GM06990 (cell line): ENCODE data around the gene ASGR1.
"Not testable (repeated sequence)": the region's sequence is repeated elsewhere in the genome, so short reads cannot be mapped to it uniquely, and the experiment has no call there.

ENCODE experiments used
- DNase-seq: peaks from one replicate; pipeline ENCODE4 v3.0.0-alpha.2; 2011; ENCODE audit not compliant: insufficient read length; ENCODE audit errors: extremely low read depth
- H3K27me3 ChIP-seq: replicated peaks from 2 replicates; pipeline ENCODE4 v1.6.0; 2011; ENCODE audit warnings: low read length; ENCODE audit not compliant: control insufficient read depth, insufficient read depth
- H3K36me3 ChIP-seq: 2 replicates; pipeline ENCODE4 v1.5.1; 2011; ENCODE audit warnings: low read length; ENCODE audit not compliant: control insufficient read depth, insufficient read depth
- H3K4me3 ChIP-seq: replicated peaks from 2 replicates; pipeline ENCODE4 v1.5.1; 2011; ENCODE audit warnings: low read depth, mild to moderate bottlenecking, control low read depth, low read length
- TF ChIP-seq, protein P1 (sequence below): IDR thresholded peaks from 2 replicates; pipeline ENCODE4 v1.5.1; 2011; ENCODE audit warnings: low read length, control low read depth, mild to moderate bottlenecking, inconsistent platforms; ENCODE audit not compliant: insufficient read depth, poor library complexity, severe bottlenecking

The ASGR1 gene

GRCh38 chr17:7184647-7185046 is 5.5 kb upstream of the ASGR1 start:
- Histone ChIP-seq H3K36me3 (no peaks in the 10 kb centered on the region), H3K27me3 (no peaks in the 10 kb centered on the region), H3K4me3 (no peak overlapping the region)
- no peak for DNase-seq
- TF ChIP-seq, protein P1, sequence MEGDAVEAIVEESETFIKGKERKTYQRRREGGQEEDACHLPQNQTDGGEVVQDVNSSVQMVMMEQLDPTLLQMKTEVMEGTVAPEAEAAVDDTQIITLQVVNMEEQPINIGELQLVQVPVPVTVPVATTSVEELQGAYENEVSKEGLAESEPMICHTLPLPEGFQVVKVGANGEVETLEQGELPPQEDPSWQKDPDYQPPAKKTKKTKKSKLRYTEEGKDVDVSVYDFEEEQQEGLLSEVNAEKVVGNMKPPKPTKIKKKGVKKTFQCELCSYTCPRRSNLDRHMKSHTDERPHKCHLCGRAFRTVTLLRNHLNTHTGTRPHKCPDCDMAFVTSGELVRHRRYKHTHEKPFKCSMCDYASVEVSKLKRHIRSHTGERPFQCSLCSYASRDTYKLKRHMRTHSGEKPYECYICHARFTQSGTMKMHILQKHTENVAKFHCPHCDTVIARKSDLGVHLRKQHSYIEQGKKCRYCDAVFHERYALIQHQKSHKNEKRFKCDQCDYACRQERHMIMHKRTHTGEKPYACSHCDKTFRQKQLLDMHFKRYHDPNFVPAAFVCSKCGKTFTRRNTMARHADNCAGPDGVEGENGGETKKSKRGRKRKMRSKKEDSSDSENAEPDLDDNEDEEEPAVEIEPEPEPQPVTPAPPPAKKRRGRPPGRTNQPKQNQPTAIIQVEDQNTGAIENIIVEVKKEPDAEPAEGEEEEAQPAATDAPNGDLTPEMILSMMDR: no peak

DNA sequence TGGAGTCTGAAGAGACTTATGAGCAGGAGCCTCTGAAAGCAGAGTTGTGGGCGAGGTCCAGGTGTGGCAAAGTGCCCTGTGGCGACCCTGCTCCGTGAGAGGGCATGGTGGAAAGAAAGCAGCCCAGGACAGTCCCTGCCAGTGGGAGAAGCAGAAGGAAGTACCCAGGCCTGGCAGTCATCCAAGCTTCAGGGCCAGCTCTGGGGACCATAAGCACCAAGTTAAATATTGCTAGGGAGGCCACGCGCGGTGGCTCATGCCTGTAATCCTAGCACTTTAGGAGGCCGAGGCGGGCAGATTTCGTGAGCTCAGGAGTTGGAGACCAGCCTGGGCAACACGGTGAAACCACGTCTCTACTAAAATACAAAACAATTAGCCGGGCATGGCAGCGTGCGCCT is 4.9 kb upstream of the ASGR1 start:
- TF ChIP-seq, protein P1: no peak
- Histone ChIP-seq H3K36me3 (no peaks in the 10 kb centered on the region), H3K27me3 (no peaks in the 10 kb centered on the region), H3K4me3 (no peak overlapping the region)
- no peak for DNase-seq

GRCh38 chr17:7183433-7184090 is 4.4 kb upstream of the ASGR1 start:
- Histone ChIP-seq H3K27me3 (no peaks in the 10 kb centered on the region), H3K4me3 (no peak overlapping the region), H3K36me3 (no peaks in the 10 kb centered on the region)
- no peak for DNase-seq
- TF ChIP-seq, protein P1: no peak

GRCh38 chr17:7182101-7182500 is 2.9 kb upstream of the ASGR1 start:
- DNase-seq, H3K27me3 ChIP-seq, H3K4me3 ChIP-seq, H3K36me3 ChIP-seq: not testable (repeated sequence)

GRCh38 chr17:7178973-7179316 is 225 bp downstream of the ASGR1 start:
- H3K36me3 ChIP-seq: no peaks in the 10 kb centered on the region
- H3K27me3 ChIP-seq: 0 out of 2 replicates have a peak, but pooled peaks cover 1% of the 10 kb centered on the region
- no peak overlapping the region for H3K4me3 ChIP-seq
- no peak for DNase-seq
- TF ChIP-seq, protein P1: no peak

- Histone ChIP-seq H3K27me3 (0 out of 2 replicates have a peak, but pooled peaks cover 1% of the 10 kb centered on the region), H3K4me3 (no peak overlapping the region), H3K36me3 (no peaks in the 10 kb centered on the region)
- TF ChIP-seq, protein P1: no peak
- DNase-seq: no peak
Measured at GRCh38 chr17:7177954-7178477, 1.2 kb downstream of the ASGR1 start.
